Astrocyte of the spinal cord (primary cell): ENCODE data around the gene SYMPK.

Experiments used
- DNase-seq: peaks from one replicate; pipeline ENCODE4 v3.0.0; 2011; ENCODE audit warnings: low read depth, low spot score
- H3K4me3 ChIP-seq: 2 replicates; pipeline ENCODE4 v1.5.1; 2011; ENCODE audit warnings: low read depth, mild to moderate bottlenecking, low read length, moderate library complexity
- CTCF ChIP-seq: IDR thresholded peaks from 2 replicates; pipeline ENCODE4 v1.5.1; 2012; ENCODE audit warnings: low read depth, mild to moderate bottlenecking, low read length, inconsistent platforms
- in situ Hi-C: cut with HindIII; loops from 2 replicates; pipeline ENCODE4 v1.10.0; 2017; ENCODE audit warnings: low sequenced_read_pairs

Gene SYMPK

DNA sequence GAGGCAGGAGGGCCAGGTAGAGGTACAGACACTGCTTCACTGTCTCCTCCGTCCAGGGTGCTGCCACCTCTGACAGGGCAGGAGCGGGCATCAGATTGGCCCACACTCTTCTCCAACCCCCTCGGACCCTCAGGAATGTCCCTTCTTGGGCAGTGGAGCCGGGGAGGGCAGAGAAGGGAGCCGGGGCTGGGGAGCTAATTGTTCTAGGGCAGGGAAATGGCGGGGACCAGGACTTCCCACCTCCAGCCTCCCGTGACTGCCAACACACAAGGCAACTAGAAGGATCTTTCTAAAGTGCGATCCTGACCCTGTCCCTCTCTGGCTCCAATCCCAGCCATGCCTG is 37.7 kb downstream of the SYMPK start:
- no peak overlapping the region for H3K4me3 ChIP-seq
- in situ Hi-C loops, result no loop called here
- no peak for DNase-seq
- no peak for TF ChIP-seq CTCF

GRCh38 chr19:45824531-45825262 is 38.2 kb downstream of the SYMPK start:
- TF ChIP-seq CTCF, result no peak
- no peak overlapping the region for H3K4me3 ChIP-seq
- no peak for DNase-seq
- in situ Hi-C loops, result no loop called here

DNA sequence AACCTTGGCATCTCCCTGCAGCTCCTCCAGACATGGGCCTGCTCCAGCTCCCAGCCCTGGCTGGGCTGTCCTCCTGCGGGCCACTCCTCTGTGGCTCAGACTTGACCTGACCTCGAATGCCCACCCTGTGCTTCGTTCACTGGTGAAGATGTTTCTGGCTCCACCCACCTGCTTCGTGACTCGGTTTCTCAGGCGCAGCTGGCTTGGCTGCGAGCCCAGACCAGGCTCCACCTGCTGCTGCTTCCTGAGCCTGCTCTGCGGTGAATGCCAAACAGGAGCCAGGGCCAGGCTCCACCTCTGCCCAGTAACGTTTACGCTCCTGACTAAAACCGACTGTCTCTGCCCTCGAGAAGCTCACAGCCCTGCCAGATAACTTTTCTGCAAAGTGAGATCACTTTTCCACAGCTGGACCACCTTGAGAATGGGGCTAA is 38.9 kb downstream of the SYMPK start:
- TF ChIP-seq CTCF, result no peak
- H3K4me3 ChIP-seq, result no peak overlapping the region
- DNase-seq, result no peak
- in situ Hi-C loops, result no loop called here

DNA sequence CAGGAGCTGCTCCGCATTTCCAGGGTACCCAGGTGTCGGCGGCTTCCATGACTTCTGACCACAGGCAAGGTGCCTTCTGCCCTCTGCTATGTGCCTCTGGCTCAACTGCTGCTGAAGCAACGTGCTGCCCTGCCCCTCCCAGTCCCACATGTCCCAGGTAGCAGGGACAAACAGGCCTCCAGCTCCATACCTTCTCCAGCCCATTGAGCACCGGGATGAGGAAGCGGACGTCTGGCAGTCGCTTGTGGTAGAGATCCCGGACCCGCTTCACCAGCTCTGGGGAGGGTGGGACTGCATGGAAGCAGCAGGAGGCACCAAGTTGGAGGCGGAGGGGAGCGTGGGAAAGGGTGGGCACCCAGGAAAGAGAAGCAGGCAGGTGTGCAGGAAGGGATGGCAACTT is 39.8 kb downstream of the SYMPK start:
- no peak for DNase-seq

DNA sequence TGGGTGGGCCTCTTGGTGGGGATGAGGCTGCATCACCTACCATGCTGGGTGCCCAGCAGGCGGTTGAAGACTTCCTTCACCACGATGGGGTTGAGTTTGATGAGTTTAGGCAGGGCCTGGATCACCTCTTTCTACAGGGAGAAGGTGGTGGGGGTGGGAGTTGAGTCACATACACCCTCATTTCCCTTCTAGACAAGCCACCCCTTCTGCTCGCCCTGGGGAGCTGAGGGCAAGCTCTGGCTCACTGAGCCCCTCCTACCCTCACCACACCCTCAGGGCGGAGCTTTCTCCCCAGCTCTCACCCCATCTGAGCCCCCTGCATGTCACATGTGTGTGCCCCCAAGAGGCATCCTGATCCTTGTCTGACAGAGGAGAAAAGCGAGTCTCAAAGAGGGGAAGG is 40.2 kb downstream of the SYMPK start:
- no peak for TF ChIP-seq CTCF
- no peak overlapping the region for H3K4me3 ChIP-seq
- DNase-seq, result no peak
- in situ Hi-C loops, result no loop called here

More for the DNA sequence above, 39.8 kb downstream of the SYMPK start:
- TF ChIP-seq CTCF, result no peak
- in situ Hi-C loops, result no loop called here
- no peak overlapping the region for H3K4me3 ChIP-seq

GRCh38 chr19:45821570-45821969 is 41.4 kb downstream of the SYMPK start:
- DNase-seq, result no peak
- H3K4me3 ChIP-seq, result no peak overlapping the region
- in situ Hi-C loops, result no loop called here
- no peak for TF ChIP-seq CTCF
